IMR-90 (cell line): ENCODE measurements around the gene NAGS. TPM values are rescaled to one million over a fixed set of nuclear protein-coding genes. Genes with fewer than 3 reads are reported as not detected.

Experiments
- ATAC-seq: fragments of 200-7000 bp; cut with Tn5 transposase; 2 replicates; pipeline ENCODE4 v1.9.1; 2020; ENCODE audit warnings: low read depth, mild to moderate bottlenecking, moderate library complexity
- BruUV-seq: library from RNA; stranded (reverse); fragments of 400-500 nt; replicated peaks from 2 replicates; lab custom pipeline; 2021; lab: Mats Ljungman, UMichigan
- CTCF ChIA-PET: fragments of 300-600 bp; formaldehyde crosslinking; extraction: SDS; loops from one replicate; lab custom pipeline; 2021; ENCODE audit warnings: antibody characterized with exemption; lab: Yijun Ruan, JAX
- POLR2A ChIA-PET: fragments of 300-600 bp; sonication (Branson Sonifier 250); formaldehyde crosslinking; loops from one replicate; lab custom pipeline; 2022; ENCODE audit warnings: antibody characterized with exemption; ENCODE audit not compliant: unreplicated experiment; lab: Charles Lee
- DNase-seq: peaks from one replicate; pipeline ENCODE4 v3.0.0; 2013
- H2AFZ ChIP-seq: replicated peaks from 2 replicates; pipeline ENCODE3; 2013; ENCODE audit warnings: low read length, mild to moderate bottlenecking; ENCODE audit not compliant: poor library complexity
- H2AK5ac ChIP-seq: 2 replicates; pipeline ENCODE4 v1.6.1; 2013; ENCODE audit warnings: low read depth, low read length, inconsistent platforms
- H2AK9ac ChIP-seq: replicated peaks from 2 replicates; pipeline ENCODE3; 2013; ENCODE audit warnings: mild to moderate bottlenecking, low read depth, low read length, moderate library complexity; ENCODE audit not compliant: poor library complexity
- H2BK120ac ChIP-seq: 2 replicates; pipeline ENCODE4 v1.6.1; 2013; ENCODE audit warnings: low read depth, low read length, inconsistent platforms
- H2BK15ac ChIP-seq: 3 replicates; pipeline ENCODE4 v1.6.1; 2013; ENCODE audit warnings: low read depth, low read length, inconsistent platforms
- H2BK20ac ChIP-seq: 2 replicates; pipeline ENCODE4 v1.6.1; 2013; ENCODE audit warnings: low read depth, mild to moderate bottlenecking, inconsistent platforms, low read length, moderate library complexity
- H2BK5ac ChIP-seq: 2 replicates; pipeline ENCODE4 v1.6.1; 2013; ENCODE audit warnings: mild to moderate bottlenecking, low read depth, low read length, inconsistent platforms; ENCODE audit not compliant: poor library complexity, severe bottlenecking
- H3K14ac ChIP-seq: replicated peaks from 2 replicates; pipeline ENCODE4 v1.6.1; 2013; ENCODE audit warnings: low read depth, low read length, inconsistent platforms
- H3K18ac ChIP-seq: 2 replicates; pipeline ENCODE4 v1.6.1; 2013; ENCODE audit warnings: low read depth, low read length, control low read depth
- H3K23ac ChIP-seq: 2 replicates; pipeline ENCODE4 v1.6.1; 2013; ENCODE audit warnings: low read depth, low read length, inconsistent platforms
- H3K27ac ChIP-seq: 2 replicates; pipeline ENCODE4 v1.5.1; 2013; ENCODE audit warnings: mild to moderate bottlenecking, control low read depth, low read length; ENCODE audit not compliant: insufficient read depth
- H3K27me3 ChIP-seq: 2 replicates; pipeline ENCODE4 v1.6.1; 2013; ENCODE audit warnings: low read length; ENCODE audit not compliant: control insufficient read depth, insufficient read depth
- H3K36me3 ChIP-seq: 2 replicates; pipeline ENCODE4 v1.6.1; 2013; ENCODE audit warnings: low read length, mixed read lengths; ENCODE audit not compliant: control insufficient read depth, insufficient read depth
- H3K4ac ChIP-seq: 2 replicates; pipeline ENCODE4 v1.6.1; 2013; ENCODE audit warnings: low read depth, low read length, inconsistent platforms
- H3K4me1 ChIP-seq: 2 replicates; pipeline ENCODE4 v1.6.1; 2013; ENCODE audit warnings: low read length, mixed read lengths; ENCODE audit not compliant: control insufficient read depth, insufficient read depth
- H3K4me2 ChIP-seq: 2 replicates; pipeline ENCODE4 v1.6.1; 2013; ENCODE audit warnings: low read depth, mild to moderate bottlenecking, control low read depth, low read length, moderate library complexity
- H3K4me3 ChIP-seq: 2 replicates; pipeline ENCODE4 v1.5.1; 2013; ENCODE audit warnings: low read depth, mild to moderate bottlenecking, control low read depth, low read length, moderate library complexity; ENCODE audit not compliant: insufficient read depth
- H3K56ac ChIP-seq: 2 replicates; pipeline ENCODE4 v1.6.1; 2013; ENCODE audit warnings: low read length, inconsistent platforms; ENCODE audit not compliant: insufficient read depth; ENCODE audit errors: extremely low read depth
- H3K79me1 ChIP-seq, 2 experiments: 2 replicates each; pipeline ENCODE4 v1.6.1; 2013; ENCODE audit warnings: low read length in 2 of 2, inconsistent platforms in 1 of 2, low read depth in 1 of 2
- H3K9ac ChIP-seq: 2 replicates; pipeline ENCODE4 v1.6.1; 2013; ENCODE audit warnings: low read depth, low read length, control low read depth
- H3K9me1 ChIP-seq: 2 replicates; pipeline ENCODE4 v1.6.1; 2013; ENCODE audit warnings: low read length, inconsistent platforms; ENCODE audit not compliant: insufficient read depth
- H3K9me3 ChIP-seq: 2 replicates; pipeline ENCODE4 v1.6.1; 2013; ENCODE audit warnings: low read length; ENCODE audit not compliant: control insufficient read depth, insufficient read depth
- H4K20me1 ChIP-seq: 2 replicates; pipeline ENCODE4 v1.6.1; 2013; ENCODE audit warnings: low read length, inconsistent platforms; ENCODE audit not compliant: insufficient read depth
- H4K5ac ChIP-seq: 2 replicates; pipeline ENCODE4 v1.6.1; 2013; ENCODE audit warnings: mild to moderate bottlenecking, low read depth, low read length, control low read depth
- H4K8ac ChIP-seq, 2 experiments: 2 replicates each; pipeline ENCODE4 v1.6.1; 2013; ENCODE audit warnings: low read depth in 2 of 2, low read length in 2 of 2, control low read depth in 1 of 2, inconsistent platforms in 1 of 2
- H4K91ac ChIP-seq: 2 replicates; pipeline ENCODE4 v1.6.1; 2013; ENCODE audit warnings: low read depth, low read length, inconsistent platforms; ENCODE audit not compliant: insufficient read depth
- BHLHE40 ChIP-seq: fragments of 150-350 bp; IDR thresholded peaks from 2 replicates; pipeline ENCODE4 v1.6.1; 2016; ENCODE audit warnings: mild to moderate bottlenecking, low read depth, low read length
- CTCF ChIP-seq: conservative IDR thresholded peaks from 2 replicates; pipeline ENCODE4 v1.5.1; 2012; ENCODE audit warnings: mild to moderate bottlenecking, low read depth, low read length, improper control_type of control experiment
- ELK1 ChIP-seq: fragments of 150-350 bp; IDR thresholded peaks from 2 replicates; pipeline ENCODE4 v1.6.1; 2016; ENCODE audit warnings: low read depth, mild to moderate bottlenecking, low read length, moderate library complexity, borderline replicate concordance
- FOS ChIP-seq: fragments of 150-350 bp; IDR thresholded peaks from 2 replicates; pipeline ENCODE4 v1.6.1; 2016; ENCODE audit warnings: low read depth, low read length
- MAFK ChIP-seq: IDR thresholded peaks from 2 replicates; pipeline ENCODE4 v1.6.1; 2012; ENCODE audit warnings: low read depth, low read length, improper control_type of control experiment
- POLR2A ChIP-seq: IDR thresholded peaks from 2 replicates; pipeline ENCODE4 v1.6.1; 2012; ENCODE audit warnings: mild to moderate bottlenecking, low read depth, low read length
- SMC3 ChIP-seq: fragments of 150-350 bp; IDR thresholded peaks from 2 replicates; pipeline ENCODE4 v1.6.1; 2016; ENCODE audit warnings: low read depth, mild to moderate bottlenecking, antibody characterized with exemption, low read length, moderate library complexity
- USF2 ChIP-seq: fragments of 150-350 bp; IDR thresholded peaks from 2 replicates; pipeline ENCODE4 v1.6.1; 2017; ENCODE audit warnings: mild to moderate bottlenecking, antibody characterized with exemption, low read length, low read depth
- WGBS, 2 experiments: methylation state at CpG; one replicate each; pipeline versions ENCODE4 v1.1.5 to v1.1.7; 2013; ENCODE audit warnings: missing lambda C conversion rate in 2 of 2; ENCODE audit not compliant: insufficient read length in 1 of 2; ENCODE audit errors: extremely low coverage in 2 of 2; 5-methylcytosine and 5-hydroxymethylcytosine counted together
- dilution Hi-C: fragments of 300-500 bp; cut with HindIII; formaldehyde crosslinking; loops from one replicate; pipeline ENCODE4 v1.14.3; 2018; ENCODE audit warnings: low sequenced_read_pairs; ENCODE audit not compliant: unreplicated experiment
- in situ Hi-C: fragments of 300-500 bp; cut with MboI; formaldehyde crosslinking; loops from 3 replicates; pipeline ENCODE4 v1.14.3; 2019; ENCODE audit warnings: low sequenced_read_pairs, inconsistent platforms, mixed read lengths
- intact Hi-C: fragments of 100-400 bp; cut with micrococcal nuclease; formaldehyde crosslinking; loops from 2 replicates; pipeline ENCODE4 v1.10.0; 2022
- polyA plus RNA-seq, 3 experiments: library from polyadenylated mRNA; depleted of rRNA; stranded (reverse); fragments of >200 nt; gene quantifications; 2 replicates each; pipeline ENCODE4 v1.2.3, GENCODE V29; 2012; ENCODE audit warnings: low replicate concordance in 1 of 3
- total RNA-seq: library from RNA; depleted of rRNA; stranded (reverse); fragments of >200 nt; gene quantifications from 2 replicates; pipeline ENCODE4 v1.2.3, GENCODE V29; 2012

Gene NAGS
- total and polyA plus RNA-seq, 2 of the 4 experiments (the other 2 are of a cell fraction) = 0.54 to 0.99 TPM

- Histone ChIP-seq H3K14ac (no peak overlapping the region), H2AK9ac (no peak overlapping the region), H3K4me3 (no peak overlapping the region), H4K8ac (no peak overlapping the region), H4K91ac (no peak overlapping the region), H3K18ac (no peak overlapping the region), H2BK15ac (no peak overlapping the region), H4K5ac (no peak overlapping the region), H3K36me3 (no peaks in the 10 kb centered on the region), H3K4ac (no peak overlapping the region), H3K4me2 (no peak overlapping the region), H4K20me1 (no peaks in the 10 kb centered on the region), H2AK5ac (no peak overlapping the region), H2BK20ac (no peak overlapping the region), H3K27me3 (peaks cover 41% of the 10 kb centered on the region), H2BK120ac (no peak overlapping the region), H3K23ac (no peak overlapping the region), H3K9ac (no peak overlapping the region), H2AFZ (no peak overlapping the region), H2BK5ac (no peak overlapping the region), H3K9me3 (no peaks in the 10 kb centered on the region), H3K4me1 (no peaks in the 10 kb centered on the region), H3K27ac (no peak overlapping the region), H3K56ac (no peak overlapping the region), H3K9me1 (no peaks in the 10 kb centered on the region), H3K79me1 (no peaks in the 10 kb centered on the region)
- intact Hi-C loops (no loop called here), dilution Hi-C loops (no loop called here), in situ Hi-C loops (no loop called here)
- WGBS, 2 experiments = 20% methylated on average over 1 of the region's 2 CpGs; no CpG with 5 or more reads in 1 of the 2 experiments
- DNase-seq (peak; percentile 55), ATAC-seq (peak; percentile 61; the same call in 1 of the 2 replicates)
- no TSS peak for BruUV-seq
- TF ChIP-seq USF2 (no peak), FOS (peak; percentile 37; the same call in 1 of the 2 replicates), BHLHE40 (peak; percentile 32; the same call in 1 of the 2 replicates), MAFK (0 out of 2 replicates have a peak, but pooled peaks have one; percentile 20), ELK1 (no peak), CTCF (no peak), POLR2A (no peak), SMC3 (no peak)
- ChIA-PET POLR2A (no interaction called here), CTCF (interaction anchor here (0.8 to 2.3 kb wide), 5 partner anchors 9 to 38 kb away, joined by 3 to 8 read pairs (median 3); no protein-coding TSS in a partner anchor)
These were observed 45.6 kb upstream of the NAGS start for GRCh38 chr17:43958748-43959352.
